PFSK-1 (cell line): Measurements from ENCODE around the gene CSDE1.

ENCODE experiments used
- FOXP2 ChIP-seq: optimal IDR thresholded peaks from 2 replicates; pipeline ENCODE3; 2011; ENCODE audit warnings: borderline replicate concordance, control low read depth, inconsistent platforms; ENCODE audit not compliant: insufficient read depth; ENCODE audit errors: extremely low read length, extremely low read depth
- POLR2AphosphoS5 ChIP-seq: IDR thresholded peaks from 2 replicates; pipeline ENCODE4 v1.6.1; 2012; ENCODE audit warnings: low read depth, mild to moderate bottlenecking, control low read depth, low read length, moderate library complexity
- REST ChIP-seq, 2 experiments: IDR thresholded peaks; 2 replicates each; pipeline versions ENCODE4 v1.6.1 to v1.8.0; 2011 to 2012; ENCODE audit warnings: low read depth in 2 of 2, low read length in 2 of 2, control low read depth in 1 of 2, inconsistent platforms in 1 of 2, mild to moderate bottlenecking in 1 of 2, moderate library complexity in 1 of 2; ENCODE audit not compliant: insufficient read depth in 1 of 2
- SIN3A ChIP-seq: IDR thresholded peaks from 2 replicates; pipeline ENCODE4 v1.6.1; 2012; ENCODE audit warnings: mild to moderate bottlenecking, low read length, moderate library complexity, borderline replicate concordance; ENCODE audit not compliant: insufficient read depth
- TAF1 ChIP-seq: IDR thresholded peaks from 2 replicates; pipeline ENCODE4 v1.6.1; 2012; ENCODE audit warnings: low read length, control low read depth, borderline replicate concordance; ENCODE audit not compliant: insufficient read depth

The CSDE1 gene

GRCh38 chr1:114670083-114671010, 87.4 kb downstream of the CSDE1 start:
- TF ChIP-seq SIN3A (no peak), REST (IDR thresholded peaks at IDR 0.05; ENCODE audit: insufficient read depth in 1 of 2, low read depth in 2 of 2, low read length in 2 of 2) (no peak), FOXP2 (no peak), POLR2AphosphoS5 (no peak), TAF1 (no peak)

GRCh38 chr1:114669562-114670082, 88.2 kb downstream of the CSDE1 start, which contains the start of gene DENND2C:
TSS of gene DENND2C (minus strand) at chr1:114670049. CDS start at chr1:114625984, 44,065 bp downstream.
- TF ChIP-seq SIN3A = no peak
- no peak for TF ChIP-seq REST (IDR thresholded peaks at IDR 0.05; ENCODE audit: insufficient read depth in 1 of 2, low read depth in 2 of 2, low read length in 2 of 2)
- no peak for TF ChIP-seq TAF1
- no peak for TF ChIP-seq POLR2AphosphoS5
- TF ChIP-seq FOXP2 = no peak

- TF ChIP-seq REST (IDR thresholded peaks at IDR 0.05; ENCODE audit: insufficient read depth in 1 of 2, low read depth in 2 of 2, low read length in 2 of 2) (no peak), FOXP2 (no peak), SIN3A (no peak), POLR2AphosphoS5 (no peak), TAF1 (no peak)
These were observed 88.8 kb downstream of the CSDE1 start for GRCh38 chr1:114668784-114669561.

- TF ChIP-seq POLR2AphosphoS5 (no peak), SIN3A (no peak)
These were observed 89.4 kb downstream of the CSDE1 start for GRCh38 chr1:114668373-114668772.

GRCh38 chr1:114666954-114667353, 90.8 kb downstream of the CSDE1 start:
- TF ChIP-seq TAF1 = no peak
- TF ChIP-seq POLR2AphosphoS5 = no peak
- TF ChIP-seq FOXP2 = no peak
- TF ChIP-seq REST (IDR thresholded peaks at IDR 0.05; ENCODE audit: insufficient read depth in 1 of 2, low read depth in 2 of 2, low read length in 2 of 2) = no peak
- no peak for TF ChIP-seq SIN3A
